ENCODE measurements around the gene FASN.

DNA sequence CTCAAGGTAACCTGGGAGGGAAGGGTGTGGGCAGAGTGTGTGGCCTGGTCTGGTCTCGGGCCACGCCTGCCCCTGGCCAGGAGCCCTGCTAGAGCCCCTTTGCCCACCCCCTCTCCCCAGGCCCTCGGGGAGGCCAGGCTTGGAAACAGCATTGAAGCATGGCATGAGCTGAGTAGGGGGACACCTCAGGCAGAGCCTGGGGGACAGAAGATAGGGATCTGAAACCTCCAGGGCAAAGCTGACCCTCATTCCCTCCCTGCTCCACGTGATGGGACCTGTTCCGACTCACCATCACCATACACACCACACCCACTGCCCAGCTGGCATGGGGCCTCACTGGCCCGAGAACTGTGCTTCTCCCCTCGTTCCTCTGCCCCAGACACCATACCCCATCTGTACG lies 48.9 kb downstream of the FASN start:
- TF ChIP-seq, protein P1, sequence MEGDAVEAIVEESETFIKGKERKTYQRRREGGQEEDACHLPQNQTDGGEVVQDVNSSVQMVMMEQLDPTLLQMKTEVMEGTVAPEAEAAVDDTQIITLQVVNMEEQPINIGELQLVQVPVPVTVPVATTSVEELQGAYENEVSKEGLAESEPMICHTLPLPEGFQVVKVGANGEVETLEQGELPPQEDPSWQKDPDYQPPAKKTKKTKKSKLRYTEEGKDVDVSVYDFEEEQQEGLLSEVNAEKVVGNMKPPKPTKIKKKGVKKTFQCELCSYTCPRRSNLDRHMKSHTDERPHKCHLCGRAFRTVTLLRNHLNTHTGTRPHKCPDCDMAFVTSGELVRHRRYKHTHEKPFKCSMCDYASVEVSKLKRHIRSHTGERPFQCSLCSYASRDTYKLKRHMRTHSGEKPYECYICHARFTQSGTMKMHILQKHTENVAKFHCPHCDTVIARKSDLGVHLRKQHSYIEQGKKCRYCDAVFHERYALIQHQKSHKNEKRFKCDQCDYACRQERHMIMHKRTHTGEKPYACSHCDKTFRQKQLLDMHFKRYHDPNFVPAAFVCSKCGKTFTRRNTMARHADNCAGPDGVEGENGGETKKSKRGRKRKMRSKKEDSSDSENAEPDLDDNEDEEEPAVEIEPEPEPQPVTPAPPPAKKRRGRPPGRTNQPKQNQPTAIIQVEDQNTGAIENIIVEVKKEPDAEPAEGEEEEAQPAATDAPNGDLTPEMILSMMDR (IDR thresholded peaks at IDR 0.05): no peak
- TF ChIP-seq EP300 (IDR thresholded peaks at IDR 0.05) (no peak), POLR2A (IDR thresholded peaks at IDR 0.05) (no peak)

All from ovary (tissue), 3 donors.